Measurements from ENCODE around the gene LIF. TPM values are rescaled to one million over a fixed set of nuclear protein-coding genes. Genes with fewer than 3 reads are reported as not detected.

LIF gene
- total RNA-seq, 2 experiments from 2014 or later = 0.17 to 0.30 TPM

DNA sequence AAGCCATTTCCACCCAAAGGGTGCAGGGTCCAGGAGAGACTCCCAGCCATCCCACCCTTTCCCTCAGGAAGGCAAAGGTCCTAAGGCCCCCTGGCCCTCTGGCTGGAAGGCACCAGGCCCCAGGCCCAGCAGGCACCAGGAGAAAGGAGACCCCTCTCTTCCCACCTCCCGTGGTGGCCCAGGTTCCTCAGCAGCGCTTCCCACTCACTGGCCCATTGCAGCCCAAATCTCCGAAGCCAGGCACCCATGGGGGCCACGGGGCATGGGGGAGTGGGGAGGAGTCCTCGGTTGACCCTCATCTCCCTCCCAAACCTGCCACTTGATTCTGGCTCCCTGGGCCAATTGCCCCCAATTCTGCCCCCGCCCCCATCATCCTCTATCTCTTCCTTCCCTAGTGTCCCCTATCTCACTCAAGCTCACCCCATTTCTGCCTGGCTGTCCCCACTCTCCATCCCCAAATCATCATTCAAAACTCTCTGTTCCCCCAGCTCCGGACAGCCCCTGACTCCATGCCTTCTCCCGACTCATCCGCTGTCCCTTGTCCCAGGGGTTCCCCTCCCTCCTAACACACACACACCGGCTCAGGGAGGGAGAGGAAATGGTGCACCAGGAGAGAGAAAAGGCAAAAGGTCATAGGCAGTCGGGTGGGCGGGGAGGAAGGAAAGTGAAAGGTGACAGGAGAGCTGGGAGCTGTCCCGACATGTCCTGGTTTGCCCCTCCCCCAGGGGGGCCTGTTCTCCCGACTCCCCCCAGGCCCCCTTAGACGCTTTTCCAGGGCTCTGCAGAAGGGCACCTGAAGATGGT is 1.2 kb downstream of the LIF start:
- H3K27ac ChIP-seq (ENCODE audit: low read depth in 1 of 2, low read length in 2 of 2) = no peak overlapping the region
- CTCF ChIA-PET = interaction anchor here (0.6 kb wide), 2 partner anchors 76 to 826 kb away, joined by 4 read pairs; no protein-coding TSS in a partner anchor
- H3K9me3 ChIP-seq (ENCODE audit: control insufficient read depth in 1 of 2, insufficient read depth in 1 of 2, low read length in 2 of 2) = no peaks in the 10 kb centered on the region
- peaks cover 0 to 6% of the 10 kb centered on the region in 2 experiments for H3K27me3 ChIP-seq (ENCODE audit: control insufficient read depth in 1 of 2, insufficient read depth in 2 of 2, low read length in 2 of 2)
- Mint-ChIP-seq H3K9me3 (no peaks in the 10 kb centered on the region), H3K27ac (no peak overlapping the region), H3K36me3 (ENCODE audit: low read depth) (no peaks in the 10 kb centered on the region), H3K4me3 (peak overlapping the region; percentile 90), H3K4me1 (ENCODE audit: low read depth) (peaks cover 42% of the 10 kb centered on the region), H3K27me3 (peaks cover 22% of the 10 kb centered on the region)
- H3K36me3 ChIP-seq (ENCODE audit: insufficient read depth, low read length) = no peaks in the 10 kb centered on the region
- TF ChIP-seq, protein P1, sequence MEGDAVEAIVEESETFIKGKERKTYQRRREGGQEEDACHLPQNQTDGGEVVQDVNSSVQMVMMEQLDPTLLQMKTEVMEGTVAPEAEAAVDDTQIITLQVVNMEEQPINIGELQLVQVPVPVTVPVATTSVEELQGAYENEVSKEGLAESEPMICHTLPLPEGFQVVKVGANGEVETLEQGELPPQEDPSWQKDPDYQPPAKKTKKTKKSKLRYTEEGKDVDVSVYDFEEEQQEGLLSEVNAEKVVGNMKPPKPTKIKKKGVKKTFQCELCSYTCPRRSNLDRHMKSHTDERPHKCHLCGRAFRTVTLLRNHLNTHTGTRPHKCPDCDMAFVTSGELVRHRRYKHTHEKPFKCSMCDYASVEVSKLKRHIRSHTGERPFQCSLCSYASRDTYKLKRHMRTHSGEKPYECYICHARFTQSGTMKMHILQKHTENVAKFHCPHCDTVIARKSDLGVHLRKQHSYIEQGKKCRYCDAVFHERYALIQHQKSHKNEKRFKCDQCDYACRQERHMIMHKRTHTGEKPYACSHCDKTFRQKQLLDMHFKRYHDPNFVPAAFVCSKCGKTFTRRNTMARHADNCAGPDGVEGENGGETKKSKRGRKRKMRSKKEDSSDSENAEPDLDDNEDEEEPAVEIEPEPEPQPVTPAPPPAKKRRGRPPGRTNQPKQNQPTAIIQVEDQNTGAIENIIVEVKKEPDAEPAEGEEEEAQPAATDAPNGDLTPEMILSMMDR (IDR thresholded peaks at IDR 0.05) = no peak
- POLR2A ChIA-PET = no interaction called here
- no peak for DNase-seq
- no peak for ATAC-seq (ENCODE audit: poor library complexity)
- intact Hi-C loops (cut with DNase I, micrococcal nuclease) = no loop called here
- peaks cover 53% of the 10 kb centered on the region for H3K4me1 ChIP-seq (ENCODE audit: insufficient read depth, low read length)
- peak overlapping the region; percentile 68 for H3K4me3 ChIP-seq (ENCODE audit: low read length)

DNA sequence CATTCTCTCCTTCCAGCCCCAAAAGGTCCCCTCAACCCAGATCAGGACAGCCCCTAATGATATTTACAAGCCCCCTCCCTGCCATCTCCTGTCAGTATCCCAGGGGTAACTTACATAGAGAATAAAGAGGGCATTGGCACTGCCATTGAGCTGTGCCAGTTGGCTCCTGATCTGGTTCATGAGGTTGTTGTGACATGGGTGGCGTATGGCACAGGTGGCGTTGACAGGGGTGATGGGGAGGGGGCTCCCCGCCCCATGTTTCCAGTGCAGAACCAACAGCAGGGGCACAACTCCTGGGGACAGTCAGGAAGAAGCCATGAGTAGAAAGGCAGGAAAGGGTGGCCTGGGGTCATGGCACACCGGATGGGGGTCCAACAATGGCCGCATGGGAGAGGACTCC is 1.9 kb downstream of the LIF start:
- Mint-ChIP-seq H3K9me3 (no peaks in the 10 kb centered on the region), H3K36me3 (ENCODE audit: low read depth) (no peaks in the 10 kb centered on the region), H3K27ac (no peak overlapping the region), H3K4me1 (ENCODE audit: low read depth) (peaks cover 42% of the 10 kb centered on the region), H3K4me3 (peak overlapping the region; percentile 68), H3K27me3 (peaks cover 22% of the 10 kb centered on the region)
- ChIA-PET CTCF (no interaction called here), POLR2A (no interaction called here)
- DNase-seq (no peak), ATAC-seq (ENCODE audit: poor library complexity) (no peak)
- Histone ChIP-seq H3K36me3 (ENCODE audit: insufficient read depth, low read length) (no peaks in the 10 kb centered on the region), H3K27me3 (ENCODE audit: control insufficient read depth in 1 of 2, insufficient read depth in 2 of 2, low read length in 2 of 2) (peaks cover 0 to 6% of the 10 kb centered on the region in 2 experiments), H3K9me3 (ENCODE audit: control insufficient read depth in 1 of 2, insufficient read depth in 1 of 2, low read length in 2 of 2) (no peaks in the 10 kb centered on the region), H3K27ac (ENCODE audit: low read depth in 1 of 2, low read length in 2 of 2) (no peak overlapping the region), H3K4me3 (ENCODE audit: low read length) (no peak overlapping the region), H3K4me1 (ENCODE audit: insufficient read depth, low read length) (peaks cover 53% of the 10 kb centered on the region)
- intact Hi-C loops (cut with DNase I, micrococcal nuclease) = no loop called here
- TF ChIP-seq, protein P1 (IDR thresholded peaks at IDR 0.05) = no peak

- H3K27ac Mint-ChIP-seq = no peak overlapping the region
- Histone ChIP-seq H3K36me3 (ENCODE audit: insufficient read depth, low read length) (no peaks in the 10 kb centered on the region), H3K4me1 (ENCODE audit: insufficient read depth, low read length) (peaks cover 53% of the 10 kb centered on the region), H3K27ac (ENCODE audit: low read depth in 1 of 2, low read length in 2 of 2) (no peak overlapping the region), H3K4me3 (ENCODE audit: low read length) (no peak overlapping the region), H3K27me3 (ENCODE audit: control insufficient read depth in 1 of 2, insufficient read depth in 2 of 2, low read length in 2 of 2) (peaks cover 0 to 6% of the 10 kb centered on the region in 2 experiments), H3K9me3 (ENCODE audit: control insufficient read depth in 1 of 2, insufficient read depth in 1 of 2, low read length in 2 of 2) (no peaks in the 10 kb centered on the region)
- ChIA-PET POLR2A (no interaction called here), CTCF (no interaction called here)
- no peaks in the 10 kb centered on the region for H3K9me3 Mint-ChIP-seq
- peaks cover 42% of the 10 kb centered on the region for H3K4me1 Mint-ChIP-seq (ENCODE audit: low read depth)
- TF ChIP-seq, protein P1 (IDR thresholded peaks at IDR 0.05) = no peak
- intact Hi-C loops (cut with DNase I, micrococcal nuclease) = no loop called here
- H3K4me3 Mint-ChIP-seq = peak overlapping the region; percentile 60
- peaks cover 19% of the 10 kb centered on the region for H3K27me3 Mint-ChIP-seq
- ATAC-seq (ENCODE audit: poor library complexity) (no peak), DNase-seq (no peak)
- H3K36me3 Mint-ChIP-seq (ENCODE audit: low read depth) = no peaks in the 10 kb centered on the region
Observed at GRCh38 chr22:30244066-30244465, 2.5 kb downstream of the LIF start.

Data from CD4-positive, alpha-beta T cell (primary cell).